NCI-H69 (cell line): ENCODE results near the gene TSPAN18.

Experiments
- DNase-seq: peaks from one replicate; lab custom pipeline; 2025; lab: John Stamatoyannopoulos, UW

The TSPAN18 gene

DNA sequence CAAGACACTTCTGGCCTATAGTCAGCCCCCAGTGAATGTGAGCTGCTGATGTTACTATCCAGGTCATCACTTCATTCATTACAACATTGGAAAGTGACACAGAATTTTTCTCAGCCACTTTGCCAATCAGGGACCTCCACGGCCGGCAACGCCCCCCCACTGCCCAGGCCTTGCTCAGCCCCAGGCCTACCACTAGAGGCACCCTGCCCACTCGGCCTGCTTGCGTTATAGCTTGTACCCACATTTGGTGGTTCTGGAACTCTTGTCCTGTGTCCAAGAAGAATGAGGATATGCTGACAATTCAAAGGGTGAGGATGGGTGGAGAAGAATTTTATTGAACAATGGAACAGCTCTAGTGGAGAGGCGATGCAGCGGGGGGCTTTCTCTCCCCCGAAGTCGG lies 96.2 kb downstream of the TSPAN18 start:
- no peak for DNase-seq

DNA sequence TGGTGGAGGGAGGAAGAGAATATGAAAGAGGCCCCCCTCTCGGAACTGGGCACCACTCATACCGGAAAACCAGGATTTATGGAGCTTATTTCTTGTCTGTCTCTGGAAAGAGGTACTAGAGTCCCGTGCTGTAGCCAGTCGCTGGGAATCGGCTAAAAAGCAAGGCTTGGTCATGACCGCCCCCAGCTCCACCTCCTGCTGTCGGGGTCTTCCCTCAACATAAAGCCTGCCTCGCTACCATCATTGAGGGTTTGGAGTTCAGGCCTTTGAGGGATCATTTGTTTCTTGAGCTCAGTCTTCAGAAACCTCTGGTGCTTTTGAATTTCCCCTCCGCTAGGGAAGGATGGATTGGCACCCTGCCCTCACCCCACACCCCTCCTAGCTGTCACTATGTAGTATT lies 97.1 kb downstream of the TSPAN18 start:
- DNase-seq = no peak

DNA sequence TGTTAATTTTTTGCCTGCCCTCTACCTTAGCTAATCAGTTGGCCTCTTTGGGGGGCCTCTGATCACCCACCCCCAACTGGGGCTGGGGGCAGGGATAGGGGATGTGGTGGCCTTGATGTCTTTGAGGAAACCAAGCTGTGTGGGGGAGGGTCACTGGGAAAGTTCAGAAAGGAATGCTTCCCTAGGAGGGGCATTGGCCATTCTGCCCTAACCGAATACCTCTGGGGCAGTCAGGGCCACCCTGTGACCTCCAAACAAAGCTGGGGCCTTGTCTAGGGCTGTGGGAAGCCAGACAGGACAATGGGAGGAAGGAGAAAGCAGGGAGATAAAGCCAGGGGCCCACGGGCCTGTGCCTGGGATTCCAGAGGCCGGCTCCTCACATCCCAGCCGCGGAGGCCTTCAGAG lies 97.5 kb downstream of the TSPAN18 start:
- no peak for DNase-seq

DNA sequence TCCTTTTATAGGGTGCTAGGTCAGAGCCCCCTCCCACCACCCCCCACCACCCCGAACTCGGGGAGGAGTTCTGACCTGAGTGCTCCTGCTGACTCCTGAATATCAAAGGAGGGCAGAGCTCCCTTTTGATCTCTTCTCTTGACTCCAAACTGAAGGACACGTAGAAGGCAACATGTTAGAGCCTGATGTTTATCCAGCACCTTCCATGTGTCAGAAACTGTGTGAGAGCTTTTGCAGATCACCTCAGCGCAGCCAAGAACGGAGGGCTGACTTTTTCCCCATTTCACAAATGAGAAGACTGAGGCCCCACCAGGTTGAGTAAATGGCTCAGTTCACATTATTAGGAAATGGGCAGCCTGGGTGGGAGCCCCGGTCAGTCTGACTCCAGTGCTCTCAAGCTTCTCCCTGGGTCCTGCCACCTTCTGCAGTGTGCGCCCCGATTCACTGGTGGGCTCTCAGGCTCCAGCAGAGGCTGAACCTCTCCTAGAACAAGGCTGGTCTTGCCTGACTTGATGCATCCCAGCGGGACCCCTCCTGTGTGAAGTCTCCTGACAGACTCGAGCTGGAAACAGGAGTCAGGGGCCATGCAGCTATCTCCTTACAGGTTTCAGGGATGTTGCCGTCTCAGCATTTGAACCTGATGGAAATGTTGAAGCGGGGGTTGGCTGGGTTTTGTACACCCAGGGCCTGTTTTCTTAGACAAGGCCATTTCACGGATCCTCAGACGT lies 98.5 kb downstream of the TSPAN18 start:
- no peak for DNase-seq

DNA sequence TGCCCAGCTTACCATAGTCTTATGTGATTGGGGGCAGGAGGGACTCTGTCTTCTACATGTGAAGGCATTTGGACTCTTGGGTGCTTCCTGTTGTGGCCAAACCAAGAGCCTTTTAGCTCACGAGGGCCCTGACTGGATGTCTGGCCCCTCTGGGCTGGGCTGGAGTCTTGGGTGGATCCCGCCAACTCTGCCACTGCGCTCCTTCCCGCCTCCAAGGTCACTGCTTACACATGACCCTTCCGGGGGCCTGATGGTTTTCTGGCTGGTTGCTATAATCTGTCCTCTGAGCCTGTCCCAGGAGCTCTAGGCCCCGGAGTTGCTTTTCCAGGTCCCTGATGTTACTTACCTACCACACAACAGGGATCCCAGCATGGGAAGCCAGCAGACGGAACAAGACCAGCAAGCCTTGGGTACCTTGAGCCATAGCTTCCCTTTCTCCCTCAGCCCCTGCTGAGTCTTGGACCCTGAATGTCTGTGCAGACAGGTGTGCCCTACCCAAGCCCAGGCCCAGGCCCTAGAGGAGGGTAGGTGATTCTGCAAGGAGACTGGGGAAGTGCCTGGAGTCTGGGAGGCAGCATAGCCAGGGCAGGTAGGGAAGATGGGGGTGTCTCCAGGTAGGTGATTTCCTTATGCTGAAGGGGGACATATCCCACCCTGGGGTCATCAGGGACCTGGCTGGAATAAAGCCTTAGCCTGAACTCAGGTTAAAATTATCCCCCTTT lies 100.3 kb downstream of the TSPAN18 start:
- no peak for DNase-seq

DNA sequence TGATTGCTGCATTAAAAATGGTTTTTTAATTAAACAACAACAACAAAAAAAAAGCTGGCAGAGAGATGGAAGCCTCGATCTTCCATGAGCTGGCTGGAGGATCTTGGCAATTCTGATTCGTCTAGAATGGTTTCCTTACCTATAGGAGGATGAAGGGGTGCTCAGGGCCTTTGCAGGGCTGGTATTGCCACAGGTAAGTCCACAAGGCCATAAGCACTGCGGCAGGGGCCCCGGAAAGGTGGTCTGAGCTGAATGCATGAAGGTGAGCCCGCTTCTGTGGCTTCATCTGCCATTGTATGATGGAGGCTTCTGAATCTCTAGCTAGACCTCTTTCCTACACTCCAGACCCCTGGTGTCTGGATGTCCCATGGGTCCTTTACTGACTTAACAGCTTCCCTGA lies 101.5 kb downstream of the TSPAN18 start:
- DNase-seq = no peak

DNA sequence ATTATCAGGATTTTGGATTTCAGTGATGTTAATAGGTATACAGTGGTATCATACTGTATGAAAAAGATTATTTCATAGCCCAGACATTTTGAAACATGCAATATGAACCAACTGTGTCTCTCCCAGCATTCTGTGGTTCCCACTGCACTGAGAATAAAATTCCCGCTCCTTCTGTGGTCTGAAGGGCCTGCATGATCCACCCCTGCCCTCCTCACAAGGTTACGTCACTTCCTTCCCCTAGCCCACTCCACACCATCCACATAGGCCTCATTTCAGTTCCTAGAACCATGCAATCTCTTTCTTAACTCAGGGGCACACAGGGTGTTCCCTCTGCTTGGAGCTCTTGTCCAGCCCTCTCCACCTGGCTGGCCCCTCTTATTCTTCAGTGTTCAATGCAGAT lies 103.1 kb downstream of the TSPAN18 start:
- DNase-seq = no peak

DNA sequence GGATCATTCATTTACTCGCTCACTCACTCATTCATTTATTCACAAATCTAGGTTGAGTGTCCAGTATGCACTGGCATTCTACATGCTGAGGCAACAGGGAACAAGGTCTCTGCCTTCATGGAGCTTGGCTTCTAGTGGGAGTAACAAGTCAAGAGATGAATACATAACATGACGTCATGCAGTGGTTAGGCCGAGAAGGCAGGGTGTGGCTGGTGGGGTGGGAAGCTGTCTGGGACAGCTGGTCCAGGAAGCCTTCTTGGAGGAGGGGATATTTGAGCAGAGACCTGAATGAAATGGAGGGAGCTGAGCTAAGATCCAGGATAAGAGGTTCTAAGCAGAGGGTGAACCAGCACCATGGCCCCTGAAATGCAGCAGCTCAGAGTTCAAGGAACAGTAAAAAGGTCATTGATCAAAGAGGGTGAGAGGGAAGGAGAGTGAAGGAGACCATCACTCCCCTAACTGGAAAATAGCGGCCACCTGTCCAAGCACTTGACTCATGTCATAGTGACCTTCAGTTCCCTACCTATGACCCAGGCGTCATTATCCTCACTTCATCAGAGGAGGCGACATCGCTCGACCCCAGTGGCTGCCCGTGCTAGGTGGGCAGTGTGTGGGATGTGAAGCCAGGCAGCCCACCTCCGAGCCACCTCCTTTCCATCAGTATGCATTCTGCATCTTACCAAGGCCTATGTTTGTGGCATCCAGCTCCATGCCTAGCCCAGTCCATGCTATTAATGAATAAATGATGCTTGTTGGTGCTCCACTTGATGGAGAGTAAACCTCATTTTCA lies 105.0 kb downstream of the TSPAN18 start:
- no peak for DNase-seq

DNA sequence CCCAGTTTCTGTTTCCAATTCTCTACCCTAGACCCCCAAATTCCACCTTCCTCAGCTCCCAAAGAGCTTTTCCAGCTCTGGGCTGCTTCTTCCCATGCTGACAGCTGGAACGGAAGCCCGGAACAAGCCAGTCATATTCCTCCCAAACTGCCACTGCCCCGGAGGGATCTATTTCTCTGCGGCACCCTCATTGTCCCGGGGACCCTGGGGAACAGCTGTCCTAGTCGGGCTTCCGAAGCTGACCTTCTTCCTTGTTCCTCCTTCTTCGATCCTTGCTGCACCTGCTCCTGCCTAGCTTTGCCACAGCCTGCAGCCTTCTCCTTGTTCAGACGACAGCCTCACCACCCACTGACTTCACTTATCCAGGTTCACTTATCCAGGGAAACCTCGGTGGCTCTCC lies 105.7 kb downstream of the TSPAN18 start:
- no peak for DNase-seq

DNA sequence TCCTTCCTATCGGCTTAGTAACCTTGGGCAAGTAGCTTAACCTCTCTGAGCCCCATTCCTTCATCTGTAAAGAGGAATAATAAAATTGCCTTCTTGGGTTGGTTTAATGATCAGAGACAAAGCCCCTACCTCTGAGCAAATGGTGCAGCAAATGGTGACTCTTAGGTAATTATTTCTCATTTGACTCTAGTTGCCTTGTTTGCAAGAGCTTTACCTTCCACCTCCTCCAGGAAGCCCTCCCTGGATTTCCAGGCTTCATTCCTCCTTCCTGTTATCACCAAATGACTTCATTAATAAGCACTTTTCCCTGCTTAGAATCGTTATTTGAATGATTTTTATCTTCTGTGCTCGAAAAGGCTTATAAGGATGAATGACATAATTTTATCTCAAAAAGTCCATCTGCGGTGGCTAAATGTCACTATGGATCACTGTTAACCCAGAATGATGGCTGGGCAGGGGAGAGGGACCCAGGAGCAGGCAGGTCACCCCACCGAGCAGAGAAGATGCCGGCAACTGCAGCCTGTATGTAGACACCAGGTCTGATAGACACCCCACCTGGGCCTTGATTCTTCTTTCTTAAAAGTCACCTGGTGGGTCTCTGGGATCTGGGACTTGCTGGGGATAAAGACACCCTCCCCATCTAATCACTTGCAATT lies 106.6 kb downstream of the TSPAN18 start:
- DNase-seq = no peak

DNA sequence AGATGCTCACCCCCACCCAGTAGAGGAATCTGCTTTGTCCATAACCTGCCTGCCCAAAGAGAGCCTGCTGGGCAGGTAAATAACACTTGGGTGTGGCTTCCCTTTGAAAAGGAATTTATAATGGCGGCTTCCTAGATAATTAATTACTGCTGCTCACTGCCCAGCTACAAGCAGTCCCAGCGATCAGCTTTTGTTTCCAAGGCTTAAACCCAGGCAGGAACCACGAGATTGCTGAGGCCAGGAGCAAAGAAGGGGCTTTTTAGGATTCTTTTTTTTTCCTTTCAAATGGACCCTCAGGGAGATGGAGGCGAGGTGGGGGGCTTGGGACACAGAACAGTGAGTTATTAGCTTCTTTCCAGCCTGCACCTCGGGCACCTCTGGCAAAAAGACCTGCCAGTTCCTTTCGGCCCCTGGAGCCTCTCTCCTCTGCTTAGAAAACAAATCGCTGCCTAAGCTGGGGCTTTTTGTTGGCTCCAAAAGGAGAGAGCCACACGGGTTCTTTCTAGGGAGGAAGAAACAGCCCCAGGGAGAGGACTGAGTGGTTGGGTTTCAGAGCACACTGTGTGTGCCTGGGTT lies 107.2 kb downstream of the TSPAN18 start:
- DNase-seq = peak; percentile 88

DNA sequence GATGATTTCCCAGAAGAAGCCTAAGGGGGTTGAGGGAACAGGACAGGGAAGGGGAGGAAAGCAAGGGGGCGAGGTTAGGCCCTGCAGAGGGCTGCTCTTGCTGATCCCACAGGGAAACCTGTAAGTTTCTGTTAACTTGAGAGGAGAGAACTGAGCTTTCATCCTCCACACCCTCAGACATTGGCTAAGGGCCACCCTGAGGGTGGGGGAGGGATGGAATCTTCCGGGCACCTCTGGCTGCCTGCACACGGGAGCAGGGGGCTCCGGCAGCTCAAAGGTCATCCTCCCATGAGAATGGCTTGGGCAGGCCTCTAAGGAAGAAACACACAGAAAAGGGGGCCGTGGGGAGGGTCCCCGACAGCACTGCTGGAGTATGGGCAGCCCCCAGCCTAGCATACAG lies 108.1 kb downstream of the TSPAN18 start:
- no peak for DNase-seq

DNA sequence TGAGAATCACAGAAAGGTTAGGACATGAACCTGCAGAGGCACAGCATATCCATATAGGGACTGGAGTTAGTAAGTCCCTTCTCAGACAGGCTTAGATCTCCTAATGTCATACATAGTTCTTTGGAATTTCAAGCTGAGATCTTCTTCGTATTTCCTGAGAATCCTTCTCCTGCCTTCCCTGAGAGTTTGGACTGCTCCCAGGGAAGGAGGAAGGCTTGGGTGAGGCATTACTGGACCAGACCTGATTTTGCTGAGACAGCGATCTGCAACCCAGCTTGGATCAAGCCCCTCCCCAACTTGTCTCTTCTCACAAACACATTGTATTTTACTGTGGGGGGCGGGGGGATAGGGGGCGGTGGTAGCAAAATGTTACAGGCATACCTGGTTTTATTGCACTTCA lies 108.5 kb downstream of the TSPAN18 start:
- no peak for DNase-seq

DNA sequence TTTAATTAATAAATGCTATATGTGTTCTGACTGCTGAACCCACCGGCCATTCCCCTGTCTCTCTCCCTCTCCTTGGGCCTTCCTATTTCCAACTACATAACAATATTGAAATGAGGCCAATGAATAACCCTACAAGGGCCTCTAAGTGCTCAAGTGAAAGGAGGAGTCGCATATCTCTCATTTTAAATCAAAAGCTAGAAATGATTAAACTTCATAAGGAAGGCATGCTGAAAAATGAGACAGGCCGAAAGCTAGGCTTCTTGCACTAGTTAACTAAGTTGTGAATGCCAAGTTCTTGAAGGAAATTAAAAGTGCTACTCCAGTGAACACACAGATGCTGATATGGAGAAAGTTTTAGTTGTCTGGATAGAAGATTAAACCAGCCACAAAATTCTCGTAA lies 109.2 kb downstream of the TSPAN18 start:
- DNase-seq = no peak

DNA sequence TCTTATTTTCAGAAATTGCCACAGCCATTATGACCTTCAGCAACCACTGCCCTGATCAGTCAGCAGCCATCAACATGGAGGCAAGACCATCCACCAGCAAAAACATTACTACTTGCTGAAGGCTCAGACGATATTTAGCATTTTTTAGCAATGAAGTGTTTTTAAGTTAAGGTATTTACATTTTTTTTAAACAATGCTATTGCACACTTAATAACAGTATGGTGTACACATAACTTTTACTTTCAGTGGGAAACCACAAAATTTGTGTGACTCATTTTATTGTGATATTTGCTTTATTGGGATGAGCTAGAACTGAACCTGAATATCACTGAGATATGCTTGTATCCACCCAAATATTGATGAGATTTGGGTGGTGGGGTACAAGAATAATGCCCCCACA lies 110.9 kb downstream of the TSPAN18 start:
- DNase-seq = no peak

DNA sequence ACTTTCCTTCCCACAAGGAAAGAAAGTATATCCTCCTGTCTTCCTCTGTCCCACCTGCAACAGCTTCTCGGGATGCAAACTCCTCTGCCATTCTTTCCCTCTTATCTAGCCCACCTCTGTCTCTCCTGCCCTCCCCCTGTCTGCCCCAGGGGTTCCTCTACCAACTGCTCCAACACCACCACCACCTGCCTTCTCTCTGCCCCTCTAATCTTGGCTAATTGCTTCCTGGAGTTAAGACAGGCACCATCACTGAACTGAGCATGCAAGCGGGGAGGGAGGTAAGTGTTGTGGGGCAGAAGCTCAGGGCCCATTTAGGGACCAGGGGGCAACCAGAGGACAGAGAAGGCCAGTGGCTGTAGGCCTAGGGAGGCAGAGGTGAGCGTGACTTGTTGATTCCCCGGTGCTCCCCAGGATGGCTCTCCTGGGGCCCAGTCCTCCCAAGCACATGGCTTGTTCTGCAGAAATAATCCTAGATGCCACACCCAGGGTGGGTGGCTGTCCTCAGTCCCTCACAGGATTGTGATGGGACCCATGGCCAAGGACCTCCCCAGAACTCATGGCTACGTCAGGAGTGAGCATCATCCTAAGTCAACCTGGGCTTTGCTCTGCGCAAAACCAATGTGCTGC lies 112.8 kb downstream of the TSPAN18 start:
- peak; percentile 62 for DNase-seq

DNA sequence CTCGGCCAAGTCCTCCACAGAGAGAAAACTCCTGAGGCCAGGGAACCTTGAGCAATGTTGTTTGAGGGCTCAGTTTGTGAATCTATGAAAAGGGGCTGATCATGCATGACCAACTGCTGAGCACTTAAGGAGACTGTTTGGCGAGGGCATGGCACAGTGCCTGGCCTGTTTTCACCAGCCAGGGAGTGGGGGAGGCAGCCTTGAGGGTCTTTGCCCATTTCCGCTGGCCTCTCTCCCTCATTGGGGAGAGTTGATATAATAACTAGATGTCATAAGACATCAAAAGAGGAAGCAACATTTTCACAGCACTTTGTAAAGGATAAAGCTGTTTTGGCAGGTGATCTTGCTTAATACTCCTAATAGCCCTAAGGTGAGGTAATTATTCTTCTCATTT lies 113.3 kb downstream of the TSPAN18 start:
- DNase-seq = no peak

DNA sequence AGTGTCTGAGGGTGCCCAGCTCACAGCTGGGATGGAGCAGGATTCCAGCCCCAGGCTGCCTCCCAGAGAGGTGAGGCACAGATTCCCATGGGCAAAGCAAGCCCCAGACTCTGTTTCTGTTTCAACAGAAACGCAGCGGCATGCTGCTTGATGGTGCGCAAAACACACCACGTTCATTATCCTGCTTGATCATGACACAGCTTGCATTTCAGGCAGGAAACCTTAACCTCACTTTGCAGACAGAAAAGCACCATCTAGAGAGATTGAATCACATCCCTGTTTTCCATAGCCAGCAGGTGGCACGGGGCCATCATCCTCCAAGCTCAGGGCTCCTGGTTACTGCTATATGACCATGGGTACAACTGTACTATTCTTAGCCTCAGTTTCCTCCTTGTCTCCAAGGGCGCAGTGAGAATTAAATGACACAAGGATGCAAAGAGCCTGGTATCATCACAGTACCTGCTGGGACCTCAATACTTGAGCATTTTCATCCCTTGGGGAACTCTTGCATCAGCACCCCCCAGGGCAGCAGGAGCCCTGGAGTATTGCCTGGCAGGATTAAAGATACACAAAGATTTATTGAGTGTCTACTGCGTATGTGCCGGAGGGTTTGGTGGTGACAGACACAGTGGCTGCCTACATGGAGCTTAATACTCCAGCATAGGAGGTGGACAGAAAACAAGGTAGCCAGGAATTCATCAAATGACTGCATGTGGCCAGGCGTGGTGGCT lies 113.9 kb downstream of the TSPAN18 start:
- peak; percentile 47 for DNase-seq

DNA sequence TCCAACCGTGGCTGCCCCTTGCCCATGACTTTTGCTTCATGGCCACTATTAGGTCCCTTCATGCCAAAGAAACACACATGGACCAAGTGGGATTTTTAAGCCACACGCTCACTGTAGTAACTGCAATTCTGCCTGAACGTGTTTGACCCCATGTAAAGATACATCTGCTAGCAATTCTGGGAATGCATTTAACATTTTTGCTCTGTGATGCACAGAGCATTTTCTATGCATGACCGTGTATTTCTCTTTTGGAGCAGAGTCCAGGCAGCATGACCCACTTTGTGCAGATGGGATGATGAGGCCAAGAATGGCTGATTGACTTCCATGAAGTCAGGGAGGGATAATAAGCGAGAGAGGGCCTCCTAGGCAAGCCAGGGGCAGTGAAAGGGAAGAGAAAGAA lies 115.5 kb downstream of the TSPAN18 start:
- DNase-seq = no peak

DNA sequence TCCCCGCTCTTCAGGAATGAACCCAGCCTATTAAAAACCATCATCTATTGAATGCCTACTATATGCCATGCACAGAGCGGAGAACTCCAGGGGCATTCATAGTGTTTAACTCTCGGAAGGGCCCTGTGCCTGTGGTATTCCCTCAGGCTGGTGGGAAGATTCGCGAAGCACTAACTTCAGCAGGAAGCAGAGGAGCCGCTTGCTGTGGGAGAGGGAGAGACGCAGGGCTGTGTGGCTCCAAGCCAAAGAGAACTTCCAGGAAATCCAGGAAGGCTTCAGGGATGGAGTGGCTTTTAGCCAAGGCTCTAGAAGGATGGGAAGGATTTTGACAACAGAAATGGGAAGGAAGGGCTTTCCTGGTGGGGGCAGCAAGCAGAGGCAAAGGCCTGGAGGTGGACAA lies 120.1 kb downstream of the TSPAN18 start:
- DNase-seq = no peak

DNA sequence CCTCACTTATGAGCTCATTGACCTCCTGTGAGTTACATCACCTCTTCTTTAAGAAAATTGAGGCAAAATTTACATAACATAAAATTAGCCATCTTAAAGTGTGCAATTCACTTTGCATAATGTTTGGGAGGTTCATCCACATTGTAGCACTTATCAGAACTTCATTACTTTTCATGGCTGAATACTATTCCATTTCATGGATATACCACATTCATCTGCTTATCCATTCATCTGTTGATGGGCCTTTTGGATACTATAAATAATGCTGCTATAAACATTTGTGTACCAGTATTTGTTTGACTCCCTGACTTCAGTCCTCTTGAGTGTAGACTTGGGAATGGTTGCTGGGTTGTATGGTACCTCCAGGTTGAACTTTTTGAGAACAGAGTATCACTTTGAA lies 120.6 kb downstream of the TSPAN18 start:
- DNase-seq = no peak
